Astrocyte of the spinal cord (primary cell): ENCODE data around the gene SAA1.

Experiments used
- DNase-seq: peaks from one replicate; pipeline ENCODE4 v3.0.0; 2011; ENCODE audit warnings: low read depth, low spot score
- H3K4me3 ChIP-seq: 2 replicates; pipeline ENCODE4 v1.5.1; 2011; ENCODE audit warnings: low read depth, mild to moderate bottlenecking, low read length, moderate library complexity
- in situ Hi-C: cut with HindIII; loops from 2 replicates; pipeline ENCODE4 v1.10.0; 2017; ENCODE audit warnings: low sequenced_read_pairs
- TF ChIP-seq, protein P1 (sequence below): IDR thresholded peaks from 2 replicates; pipeline ENCODE4 v1.5.1; 2012; ENCODE audit warnings: low read depth, mild to moderate bottlenecking, low read length, inconsistent platforms

SAA1 gene

DNA sequence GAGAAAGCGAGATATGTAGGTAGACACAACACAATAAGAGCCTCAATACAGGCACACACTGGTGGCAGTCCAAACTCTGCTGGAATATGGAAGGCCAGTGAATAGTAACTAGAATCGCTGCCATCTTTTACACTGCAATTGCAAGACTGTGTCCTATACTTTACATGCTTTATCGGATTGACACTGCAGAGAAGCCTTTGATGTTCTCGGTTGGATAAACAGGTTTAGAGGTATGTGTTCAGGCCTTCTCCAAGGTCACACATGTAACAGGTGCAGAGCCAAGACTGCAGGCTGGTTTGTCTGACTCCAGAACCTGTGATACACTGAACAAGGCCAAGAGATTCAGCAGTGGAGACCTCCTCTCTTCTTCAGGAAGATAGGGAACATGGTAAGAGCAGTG, 5.1 kb downstream of the SAA1 start:
- in situ Hi-C loops: no loop called here

DNA sequence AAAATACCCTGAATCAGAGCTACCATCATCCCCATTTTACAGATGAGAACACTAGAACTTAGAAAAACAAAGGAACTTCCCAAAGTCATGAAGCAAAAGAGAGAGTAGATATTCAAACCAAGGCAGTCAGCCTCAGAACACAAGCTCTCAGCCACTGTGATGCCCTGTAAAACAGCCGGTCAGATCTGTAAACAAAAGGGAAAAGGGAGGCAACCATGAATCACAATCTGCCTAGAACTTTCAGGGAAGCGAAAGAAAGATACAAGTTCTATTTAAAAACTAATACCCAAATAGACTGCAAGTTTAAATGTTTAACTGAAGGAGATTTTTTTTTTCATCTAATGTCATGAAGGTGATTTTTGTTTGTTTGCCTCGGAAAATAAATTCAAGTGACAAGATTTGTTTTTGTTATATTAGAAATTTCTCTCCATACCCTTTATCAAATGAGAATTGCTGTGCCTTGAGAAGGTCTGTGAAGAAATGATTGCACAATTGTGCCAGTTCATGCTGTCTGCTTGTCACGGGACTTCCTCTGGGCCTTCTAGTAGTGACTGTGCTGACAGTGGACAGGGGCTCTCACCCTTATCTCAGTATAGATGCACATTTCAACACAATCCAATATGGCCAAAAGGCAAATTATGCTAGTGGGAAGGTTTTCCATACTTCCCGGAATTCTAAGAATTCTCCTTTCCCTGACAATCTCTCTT, 11.7 kb downstream of the SAA1 start:
- no peak overlapping the region for H3K4me3 ChIP-seq
- DNase-seq: no peak
- TF ChIP-seq, protein P1, sequence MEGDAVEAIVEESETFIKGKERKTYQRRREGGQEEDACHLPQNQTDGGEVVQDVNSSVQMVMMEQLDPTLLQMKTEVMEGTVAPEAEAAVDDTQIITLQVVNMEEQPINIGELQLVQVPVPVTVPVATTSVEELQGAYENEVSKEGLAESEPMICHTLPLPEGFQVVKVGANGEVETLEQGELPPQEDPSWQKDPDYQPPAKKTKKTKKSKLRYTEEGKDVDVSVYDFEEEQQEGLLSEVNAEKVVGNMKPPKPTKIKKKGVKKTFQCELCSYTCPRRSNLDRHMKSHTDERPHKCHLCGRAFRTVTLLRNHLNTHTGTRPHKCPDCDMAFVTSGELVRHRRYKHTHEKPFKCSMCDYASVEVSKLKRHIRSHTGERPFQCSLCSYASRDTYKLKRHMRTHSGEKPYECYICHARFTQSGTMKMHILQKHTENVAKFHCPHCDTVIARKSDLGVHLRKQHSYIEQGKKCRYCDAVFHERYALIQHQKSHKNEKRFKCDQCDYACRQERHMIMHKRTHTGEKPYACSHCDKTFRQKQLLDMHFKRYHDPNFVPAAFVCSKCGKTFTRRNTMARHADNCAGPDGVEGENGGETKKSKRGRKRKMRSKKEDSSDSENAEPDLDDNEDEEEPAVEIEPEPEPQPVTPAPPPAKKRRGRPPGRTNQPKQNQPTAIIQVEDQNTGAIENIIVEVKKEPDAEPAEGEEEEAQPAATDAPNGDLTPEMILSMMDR: no peak
- in situ Hi-C loops: no loop called here

More for the DNA sequence above, 5.1 kb downstream of the SAA1 start:
- TF ChIP-seq, protein P1: no peak
- no peak overlapping the region for H3K4me3 ChIP-seq
- DNase-seq: no peak

DNA sequence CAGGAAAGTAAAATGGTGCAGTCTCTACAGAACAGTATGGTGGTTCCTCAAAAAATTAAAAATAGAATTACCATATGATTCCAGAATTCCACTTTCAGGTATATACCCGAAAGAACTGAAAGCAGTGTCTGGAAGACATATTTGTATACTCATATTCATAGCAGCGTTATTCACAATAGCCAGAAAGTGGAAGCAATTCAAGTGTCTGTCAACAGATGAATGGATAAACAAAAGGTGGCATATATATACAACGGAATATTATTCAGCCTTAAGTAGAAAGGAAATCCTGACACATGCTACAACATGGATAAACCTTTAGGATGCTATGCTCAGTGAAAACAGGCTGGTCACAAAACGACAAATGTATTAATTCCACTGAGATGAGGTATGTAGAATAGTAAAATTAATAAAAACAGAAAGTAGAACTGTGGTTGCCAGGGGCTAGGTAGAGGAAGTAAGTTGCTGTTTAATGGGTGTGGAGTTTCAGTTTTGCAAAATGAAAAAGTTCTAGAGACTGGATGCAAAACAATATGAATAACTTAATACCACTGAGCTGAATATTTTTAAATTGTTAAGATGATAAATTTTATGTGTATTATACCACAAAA, 14.5 kb downstream of the SAA1 start:
- in situ Hi-C loops: no loop called here
- no peak overlapping the region for H3K4me3 ChIP-seq
- DNase-seq: no peak
- TF ChIP-seq, protein P1: no peak

DNA sequence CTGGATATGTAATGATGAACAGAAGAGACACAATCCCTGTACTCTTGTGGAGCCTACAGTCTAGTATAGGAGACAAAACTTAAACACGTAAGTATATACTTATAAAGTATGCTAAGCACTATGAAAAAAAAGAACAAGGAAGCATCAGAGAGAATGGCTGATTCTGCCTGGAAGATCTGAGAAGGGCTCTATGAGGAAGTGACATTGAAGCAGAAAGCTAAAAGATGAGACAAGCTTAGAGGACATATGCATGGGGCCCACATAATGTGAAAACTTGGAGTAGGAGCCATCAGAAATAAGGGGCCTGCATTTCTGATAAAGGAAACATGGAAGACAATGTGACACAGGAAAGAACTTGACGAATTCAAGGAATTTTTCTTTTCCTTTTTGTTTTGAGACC, 16.6 kb downstream of the SAA1 start:
- in situ Hi-C loops: no loop called here
- DNase-seq: no peak
- TF ChIP-seq, protein P1: no peak
- no peak overlapping the region for H3K4me3 ChIP-seq

DNA sequence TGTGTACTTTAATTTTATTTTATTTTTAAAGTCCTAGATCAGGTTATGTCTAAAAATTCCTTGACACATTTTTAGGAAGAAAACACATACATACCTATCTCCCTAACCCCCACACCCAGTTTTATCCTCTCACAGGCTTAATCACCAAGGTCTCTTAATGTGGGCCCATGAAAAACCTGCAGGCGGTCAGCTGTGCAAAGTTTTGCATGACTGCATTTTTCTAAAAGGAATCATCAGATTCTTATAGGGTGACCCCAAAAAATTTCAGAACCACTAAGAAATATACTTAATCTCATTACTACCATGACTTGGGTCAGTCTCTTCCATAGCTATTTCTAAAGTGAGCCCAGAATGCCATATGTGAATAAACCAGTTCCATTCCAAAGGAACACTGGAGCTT, 19.8 kb downstream of the SAA1 start:
- in situ Hi-C loops: no loop called here
- no peak for DNase-seq
- TF ChIP-seq, protein P1: no peak
- no peak overlapping the region for H3K4me3 ChIP-seq

DNA sequence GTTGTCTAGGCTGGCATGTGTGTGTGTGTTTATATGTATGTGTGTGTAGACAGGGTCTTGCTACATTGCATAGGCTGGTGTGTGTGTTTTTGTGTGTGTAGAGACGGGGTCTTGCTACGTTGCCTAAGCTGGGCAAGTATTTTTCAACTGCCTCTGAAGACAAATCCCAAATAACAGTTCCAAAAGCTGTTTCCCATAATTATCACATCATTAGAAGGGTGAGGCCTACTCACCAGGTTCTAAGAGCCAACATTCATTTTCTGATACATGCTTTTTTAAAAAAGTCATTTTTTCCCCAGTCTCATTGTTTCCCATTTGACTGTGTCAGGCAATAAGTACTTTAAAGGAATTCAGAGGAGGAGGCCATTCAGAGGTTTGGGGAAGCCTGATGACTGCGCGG, 22.8 kb downstream of the SAA1 start:
- no peak overlapping the region for H3K4me3 ChIP-seq
- TF ChIP-seq, protein P1: no peak
- DNase-seq: no peak
- in situ Hi-C loops: no loop called here
